Breast epithelium (tissue), 3 donors: ENCODE results near the gene THTPA.

ENCODE experiments used
- POLR2A ChIP-seq: fragments of 450-650 bp; IDR thresholded peaks from one replicate; pipeline ENCODE4 v1.6.1; 2016; ENCODE audit warnings: antibody characterized with exemption, mild to moderate bottlenecking, moderate library complexity
- POLR2AphosphoS5 ChIP-seq, 3 donors: sonication (generic); formaldehyde crosslinking; IDR thresholded peaks; one replicate each; pipeline ENCODE4 v1.6.1; 2017; ENCODE audit warnings: antibody characterized with exemption in 3 of 3
- TF ChIP-seq, protein P1 (sequence below), 3 donors: fragments of 450-650 bp; IDR thresholded peaks; one replicate each; pipeline ENCODE4 v1.5.1; 2016 to 2017; ENCODE audit warnings: antibody characterized with exemption in 3 of 3, mild to moderate bottlenecking in 3 of 3, moderate library complexity in 3 of 3

DNA sequence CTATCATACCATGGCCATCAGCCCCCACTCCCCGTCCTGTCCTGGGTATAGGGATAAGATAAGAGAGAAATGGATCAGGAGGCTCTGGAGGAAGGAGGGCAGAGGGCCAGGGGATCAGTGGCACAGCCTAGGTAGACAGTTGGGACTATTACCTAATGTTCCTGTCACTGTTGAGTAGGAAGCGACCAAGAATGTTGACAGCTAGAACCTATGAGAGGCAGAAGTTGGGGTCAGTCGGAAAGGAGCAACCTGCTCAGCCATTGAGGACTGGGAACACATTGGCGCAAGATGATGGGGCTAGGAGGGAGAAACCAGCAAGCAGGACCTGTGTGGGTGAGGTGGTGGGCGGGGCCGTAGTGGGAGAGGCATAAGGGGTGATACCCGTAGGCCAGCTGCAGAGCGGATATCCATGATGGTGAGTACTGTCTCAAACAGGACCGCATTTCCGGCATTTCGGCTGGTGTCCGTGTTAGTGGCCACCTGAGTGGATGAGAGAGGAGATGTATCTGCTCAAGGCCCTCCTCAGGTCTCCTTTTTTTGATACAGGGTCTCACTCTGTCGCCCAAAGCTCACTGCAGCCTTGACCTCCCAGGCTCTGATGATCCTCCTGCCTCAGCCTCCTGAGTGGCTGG lies 8.2 kb downstream of the THTPA start:
- TF ChIP-seq, protein P1, sequence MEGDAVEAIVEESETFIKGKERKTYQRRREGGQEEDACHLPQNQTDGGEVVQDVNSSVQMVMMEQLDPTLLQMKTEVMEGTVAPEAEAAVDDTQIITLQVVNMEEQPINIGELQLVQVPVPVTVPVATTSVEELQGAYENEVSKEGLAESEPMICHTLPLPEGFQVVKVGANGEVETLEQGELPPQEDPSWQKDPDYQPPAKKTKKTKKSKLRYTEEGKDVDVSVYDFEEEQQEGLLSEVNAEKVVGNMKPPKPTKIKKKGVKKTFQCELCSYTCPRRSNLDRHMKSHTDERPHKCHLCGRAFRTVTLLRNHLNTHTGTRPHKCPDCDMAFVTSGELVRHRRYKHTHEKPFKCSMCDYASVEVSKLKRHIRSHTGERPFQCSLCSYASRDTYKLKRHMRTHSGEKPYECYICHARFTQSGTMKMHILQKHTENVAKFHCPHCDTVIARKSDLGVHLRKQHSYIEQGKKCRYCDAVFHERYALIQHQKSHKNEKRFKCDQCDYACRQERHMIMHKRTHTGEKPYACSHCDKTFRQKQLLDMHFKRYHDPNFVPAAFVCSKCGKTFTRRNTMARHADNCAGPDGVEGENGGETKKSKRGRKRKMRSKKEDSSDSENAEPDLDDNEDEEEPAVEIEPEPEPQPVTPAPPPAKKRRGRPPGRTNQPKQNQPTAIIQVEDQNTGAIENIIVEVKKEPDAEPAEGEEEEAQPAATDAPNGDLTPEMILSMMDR (IDR thresholded peaks at IDR 0.05): no peak
- TF ChIP-seq POLR2AphosphoS5 (IDR thresholded peaks at IDR 0.05) (no peak), POLR2A (no peak)
